GM23248 (cell line): Measurements from ENCODE around the gene RAB31.

Source experiments
- EZH2 ChIP-seq: fragments of 200-600 bp; sonication (generic); IDR thresholded peaks from 2 replicates; pipeline ENCODE4 v1.6.1; 2018; ENCODE audit warnings: antibody characterized with exemption, mild to moderate bottlenecking; ENCODE audit not compliant: insufficient read depth, poor library complexity, severe bottlenecking
- EZH2phosphoT487 ChIP-seq: fragments of 200-600 bp; sonication (generic); IDR thresholded peaks from 2 replicates; pipeline ENCODE4 v1.6.1; 2018; ENCODE audit warnings: antibody characterized with exemption, moderate library complexity, mild to moderate bottlenecking, low read depth; ENCODE audit not compliant: insufficient read depth

DNA sequence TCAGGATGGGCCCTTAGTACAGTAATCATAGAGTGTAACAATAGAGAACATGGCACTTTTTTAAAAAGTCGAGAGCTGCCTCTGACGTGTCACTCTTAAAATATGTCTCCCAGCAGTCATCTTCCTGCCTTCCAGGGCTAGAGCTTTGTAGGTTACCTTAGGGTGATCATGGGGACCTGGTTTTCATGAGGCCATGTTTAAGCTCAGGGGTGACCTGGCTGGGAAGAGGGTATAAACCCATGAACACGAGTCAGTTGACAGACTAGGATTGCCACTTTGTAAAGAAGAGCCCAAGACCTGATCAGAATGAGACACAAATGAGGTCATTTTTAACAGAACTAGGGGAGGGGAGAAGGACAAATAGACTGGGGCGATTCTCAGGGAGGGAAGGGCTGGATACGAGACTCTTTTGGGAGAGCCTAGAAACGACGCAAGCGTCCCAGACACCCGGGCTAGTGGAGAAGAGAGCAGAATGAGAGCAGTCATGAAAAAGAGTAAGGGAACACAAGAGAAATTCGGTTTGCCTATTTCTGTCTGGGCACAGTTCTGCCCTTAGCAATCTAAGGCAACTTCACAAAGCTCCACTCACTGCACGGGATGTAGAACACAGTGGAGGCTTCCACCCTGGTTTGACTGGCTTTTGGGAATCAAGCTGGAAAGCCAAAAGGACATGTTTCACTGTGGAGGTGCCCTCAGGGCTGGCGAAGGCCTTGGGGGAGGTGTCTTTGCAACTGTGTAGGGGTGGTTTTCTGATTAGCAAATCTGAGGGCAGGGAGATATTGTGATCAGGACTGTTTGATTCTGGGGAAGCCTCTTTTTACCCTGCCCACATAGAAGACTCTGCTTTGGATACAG is 1.8 kb upstream of the RAB31 start:
- TF ChIP-seq EZH2phosphoT487: no peak
- TF ChIP-seq EZH2: no peak
